Lung microvascular endothelial cell (primary cell): Measurements from ENCODE around the gene PIP5K1C. TPM values are rescaled to one million over a fixed set of nuclear protein-coding genes. Genes with fewer than 3 reads are reported as not detected.
"Not testable (repeated sequence)": the region's sequence is repeated elsewhere in the genome, so short reads cannot be mapped to it uniquely, and the experiment has no call there.

Source experiments
- DNase-seq, 2 donors: peaks; one replicate each; pipeline versions ENCODE4 v3.0.0 to v3.0.0-alpha.2; 2010; ENCODE audit warnings: low read depth in 2 of 2
- total RNA-seq: library from RNA; depleted of rRNA; stranded (reverse); fragments of >200 nt; gene quantifications from 2 replicates; pipeline ENCODE4 v1.2.1, GENCODE V29; 2014

PIP5K1C gene
- total RNA-seq, 1 donor from 2014 or later = 28.0 TPM

DNA sequence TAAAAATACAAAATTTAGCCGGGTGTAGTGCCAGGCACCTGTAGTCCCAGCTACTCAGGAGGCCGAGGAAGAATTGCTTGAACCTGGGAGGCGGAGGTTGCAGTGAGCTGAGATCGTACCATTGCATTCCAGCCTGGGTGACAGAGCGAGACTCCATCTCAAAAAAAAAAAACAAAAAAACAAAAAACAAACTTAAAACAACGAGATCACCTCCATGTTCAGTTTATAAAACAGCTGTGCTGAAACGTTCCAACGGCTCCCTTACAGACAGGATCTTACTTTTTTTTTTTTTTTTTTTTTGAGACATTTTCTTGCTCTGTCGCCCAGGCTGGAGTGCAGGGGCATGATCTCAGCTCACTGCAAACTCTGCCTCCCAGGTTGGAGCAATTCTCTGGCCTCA is 71.5 kb downstream of the PIP5K1C start:
- DNase-seq = not testable (repeated sequence)

DNA sequence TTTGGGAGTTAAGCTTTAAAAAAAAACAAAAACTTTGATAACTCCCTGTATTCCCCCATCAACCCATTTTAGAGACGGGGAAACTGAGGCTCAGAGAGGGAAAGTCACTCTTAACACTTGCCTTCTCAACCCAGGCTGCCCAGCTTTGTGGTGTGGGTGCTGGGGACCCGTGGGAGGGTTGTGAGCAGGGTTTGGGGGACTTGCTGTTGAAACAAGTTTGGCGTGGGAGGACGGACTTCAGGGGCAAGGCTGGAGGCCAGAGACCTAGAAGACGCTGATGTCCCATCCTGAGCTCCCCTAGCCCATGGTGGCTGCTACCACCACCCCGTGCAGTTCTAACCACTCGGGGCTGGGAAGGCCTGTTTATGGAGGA is 72.9 kb downstream of the PIP5K1C start:
- DNase-seq = no peak

DNA sequence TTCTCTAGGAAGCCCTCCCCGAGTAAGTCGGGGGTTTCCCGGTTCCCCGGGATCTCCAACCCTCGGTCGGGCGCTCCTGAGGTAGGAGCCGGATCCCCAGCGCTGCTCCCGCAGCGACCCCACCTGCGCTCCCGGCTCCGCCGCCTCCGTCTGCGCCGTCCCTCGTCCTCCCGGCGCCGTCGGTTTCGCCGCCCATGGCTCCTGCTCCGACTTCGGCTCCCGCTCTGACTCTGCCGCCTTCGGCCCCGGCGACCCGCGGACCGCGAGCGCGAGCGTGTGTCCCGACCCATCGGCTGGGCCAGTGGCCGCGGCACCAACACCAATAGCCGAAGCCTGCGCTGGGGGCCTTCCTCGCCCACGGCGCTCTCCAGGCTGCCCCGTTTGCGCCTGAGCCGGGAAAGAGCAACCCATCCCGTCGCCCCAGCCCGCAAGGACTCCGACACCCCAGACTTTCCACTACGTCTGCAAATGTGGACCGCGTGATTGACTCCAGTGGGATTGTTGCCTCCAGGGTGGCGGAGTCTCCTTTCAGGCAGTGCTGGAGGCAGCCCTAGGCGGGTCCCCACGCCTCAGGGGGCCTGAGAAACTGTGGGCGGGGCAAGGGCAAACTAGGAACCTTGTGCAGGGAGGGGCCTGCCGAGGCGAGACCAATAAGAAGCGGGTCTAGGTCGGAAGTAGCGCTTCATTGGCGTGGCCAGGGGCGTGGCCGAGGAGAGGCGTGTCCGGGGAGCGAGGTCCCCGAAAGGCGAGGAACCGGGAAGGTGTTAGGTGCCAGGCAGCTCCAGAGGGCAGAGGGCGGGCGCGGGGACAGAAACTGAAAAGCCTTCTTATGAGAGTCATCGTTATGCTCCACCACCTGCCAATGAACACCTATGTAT is 73.6 kb downstream of the PIP5K1C start, which contains the start of gene CACTIN:
TSS of gene CACTIN (minus strand) at position 318 of the 878 bp plus-strand sequence. CDS start at position 290, 28 bp downstream.
- peak; percentile 97 to 98 for DNase-seq

DNA sequence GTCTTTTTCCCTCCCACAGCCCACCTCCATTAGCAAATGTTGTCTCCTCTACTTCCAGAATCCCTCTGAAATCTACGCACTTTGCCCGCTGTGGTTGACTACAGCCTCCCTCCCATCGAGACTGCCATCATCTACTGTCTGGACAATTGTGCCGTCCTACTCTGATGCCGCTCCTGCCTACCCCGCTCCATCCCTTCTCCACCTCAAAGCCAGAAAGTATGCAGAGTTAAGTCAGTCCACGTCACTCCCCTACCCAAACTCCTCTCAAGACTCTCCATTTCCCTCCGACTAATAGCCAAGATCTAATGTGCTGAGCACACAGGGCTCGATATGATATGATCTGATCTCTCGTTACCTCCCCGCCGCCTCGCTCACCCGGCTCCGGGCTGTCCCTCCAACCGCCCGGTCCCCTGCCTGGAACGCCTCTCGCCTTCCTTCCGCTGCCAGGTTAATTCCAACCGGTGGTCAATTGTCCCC is 74.2 kb downstream of the PIP5K1C start:
- no peak for DNase-seq

DNA sequence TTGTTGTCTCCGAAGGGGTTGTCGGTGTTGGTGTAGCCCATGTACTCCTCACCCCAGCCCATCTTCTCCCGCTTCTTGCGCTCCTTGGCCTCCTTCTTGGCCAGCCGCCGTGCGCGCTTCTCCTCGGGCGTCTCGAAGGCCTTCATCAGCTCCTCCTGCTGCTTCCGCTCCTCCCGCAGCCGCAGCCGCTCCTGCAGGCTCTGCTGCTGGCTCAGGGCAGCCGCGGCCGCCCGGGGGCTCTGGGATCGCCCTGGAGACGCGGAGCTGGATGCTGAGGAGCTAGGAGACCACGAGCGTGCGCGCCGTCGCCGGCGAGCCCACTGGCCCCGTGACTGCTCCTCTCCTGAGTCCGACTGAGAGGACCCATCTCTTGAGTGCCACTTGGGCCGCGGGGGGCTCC is 76.6 kb downstream of the PIP5K1C start:
- no peak for DNase-seq

DNA sequence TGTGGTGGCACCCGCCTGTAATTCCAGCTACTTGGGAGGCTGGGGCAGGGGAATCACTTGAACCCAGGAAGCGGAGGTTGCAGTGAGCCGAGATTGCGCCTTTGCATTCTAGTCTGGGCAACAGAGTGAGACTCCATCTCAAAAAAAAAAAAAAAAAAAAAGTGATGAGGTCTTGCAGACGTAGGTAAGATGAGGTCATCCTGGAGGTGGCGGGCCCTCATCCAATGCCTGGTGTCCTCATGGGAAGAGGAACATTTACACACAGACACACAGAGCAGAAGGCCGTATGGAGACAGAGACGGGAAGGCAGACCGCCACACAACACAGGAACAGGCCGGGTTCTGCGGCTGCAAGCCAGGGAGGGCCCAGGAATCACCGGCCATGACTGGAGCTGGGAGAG is 78.0 kb downstream of the PIP5K1C start:
- no peak for DNase-seq

DNA sequence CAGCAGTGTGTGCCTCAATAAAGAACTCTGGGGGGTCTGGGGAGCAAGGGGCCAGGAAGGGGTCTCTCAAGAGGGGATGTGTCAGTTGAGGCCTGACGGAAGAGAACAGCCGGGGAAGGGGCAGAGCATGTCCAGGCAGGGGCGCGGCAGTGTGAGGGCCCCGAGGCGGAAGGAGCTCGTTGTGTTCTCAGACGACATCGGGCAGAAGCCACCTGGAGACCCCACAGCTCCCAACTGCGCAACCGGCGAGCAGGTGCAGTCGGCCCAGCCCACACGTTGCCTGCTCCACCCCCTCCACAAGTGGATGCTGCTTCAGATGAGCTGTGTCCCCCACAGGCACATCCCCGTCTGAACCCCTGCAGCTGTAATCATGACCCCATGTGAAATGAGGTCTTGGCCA is 78.6 kb downstream of the PIP5K1C start:
- DNase-seq = no peak

DNA sequence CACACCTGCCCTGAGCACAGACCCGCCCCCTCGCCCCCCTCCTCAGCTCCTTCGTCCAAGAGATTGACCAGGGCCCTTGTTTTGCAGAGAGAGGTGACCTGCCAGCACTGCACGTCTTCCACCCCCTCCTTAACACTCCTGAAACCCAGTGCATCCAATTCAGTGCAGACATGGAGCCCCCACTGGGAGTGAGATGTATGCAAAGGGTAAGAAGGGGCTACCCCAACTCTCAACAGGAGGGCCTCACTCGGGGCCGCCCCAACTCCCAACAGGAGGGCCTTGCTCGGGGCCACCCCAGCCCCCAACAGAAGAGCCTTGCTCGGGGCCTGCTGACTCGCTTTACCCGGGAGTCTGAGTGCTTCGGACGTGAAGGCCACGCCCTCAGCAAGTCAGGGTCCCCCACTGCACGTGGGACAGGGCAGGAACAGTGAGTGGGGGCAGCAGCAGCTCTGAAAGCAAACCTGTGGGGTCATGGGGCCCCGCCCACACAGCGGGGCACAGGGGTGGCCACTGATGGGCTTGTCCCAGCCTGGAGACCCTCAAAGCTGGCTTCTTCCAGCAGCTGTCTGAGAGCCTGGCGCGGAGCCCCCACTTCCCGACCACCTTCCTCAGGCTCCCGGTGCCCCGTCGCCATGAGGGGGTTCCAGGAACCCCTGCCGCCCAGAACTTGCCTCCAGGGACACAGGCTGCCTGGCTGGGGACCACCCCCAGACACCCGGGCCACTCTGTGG is 79.3 kb downstream of the PIP5K1C start:
- DNase-seq = no peak

DNA sequence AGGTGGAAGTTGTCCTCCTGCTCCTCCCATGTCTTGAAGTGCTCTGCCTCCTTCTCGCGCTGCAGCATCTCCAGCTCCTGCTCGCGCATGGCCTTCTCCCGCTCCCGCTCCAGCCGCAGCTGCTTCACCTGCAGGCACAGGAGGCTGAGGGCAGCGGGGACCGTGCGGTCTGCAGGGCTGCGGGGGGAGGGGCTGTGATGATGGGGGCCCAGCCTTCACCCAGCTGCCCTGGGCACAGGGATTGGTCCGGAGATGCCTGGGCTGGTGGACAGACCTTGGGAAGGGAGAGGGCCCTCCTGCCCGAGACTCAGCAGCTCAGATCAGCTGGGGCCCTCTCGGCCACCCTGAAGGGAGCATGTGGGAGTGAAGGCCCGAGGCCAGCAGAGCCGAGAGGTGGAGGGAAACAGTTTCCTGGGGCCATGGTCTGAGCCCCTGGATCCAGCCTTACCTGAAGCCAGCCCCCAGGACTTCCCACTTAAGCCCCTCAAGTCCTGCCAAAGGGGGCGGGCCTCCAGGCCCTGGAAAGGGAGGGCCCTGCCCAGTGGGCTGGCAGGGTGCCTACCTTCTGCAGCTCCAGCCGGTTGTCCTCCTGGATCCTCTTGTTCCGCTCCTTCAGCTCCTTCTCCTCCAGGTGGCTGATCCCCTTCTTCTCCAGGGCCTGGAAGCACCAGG is 80.0 kb downstream of the PIP5K1C start:
- no peak for DNase-seq

DNA sequence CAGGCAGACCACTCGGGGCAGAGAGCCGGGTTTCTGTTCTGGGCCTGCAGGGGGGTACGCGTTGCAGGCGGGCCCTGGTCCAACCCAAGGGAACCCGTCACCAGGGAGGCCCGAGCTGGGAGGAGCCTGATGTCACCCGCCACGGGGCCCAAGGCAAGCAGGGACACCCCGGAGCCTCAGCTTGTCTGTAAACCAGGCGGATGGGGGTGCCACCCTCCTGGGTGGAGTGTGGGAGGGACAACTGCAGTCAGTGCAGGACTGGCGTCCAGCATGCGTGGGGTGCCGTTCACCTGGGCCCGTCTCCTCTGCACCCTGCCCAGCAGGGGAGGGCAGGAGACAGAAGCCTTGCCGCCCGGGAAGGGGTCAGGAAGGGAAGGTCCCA is 80.6 kb downstream of the PIP5K1C start:
- DNase-seq = no peak

DNA sequence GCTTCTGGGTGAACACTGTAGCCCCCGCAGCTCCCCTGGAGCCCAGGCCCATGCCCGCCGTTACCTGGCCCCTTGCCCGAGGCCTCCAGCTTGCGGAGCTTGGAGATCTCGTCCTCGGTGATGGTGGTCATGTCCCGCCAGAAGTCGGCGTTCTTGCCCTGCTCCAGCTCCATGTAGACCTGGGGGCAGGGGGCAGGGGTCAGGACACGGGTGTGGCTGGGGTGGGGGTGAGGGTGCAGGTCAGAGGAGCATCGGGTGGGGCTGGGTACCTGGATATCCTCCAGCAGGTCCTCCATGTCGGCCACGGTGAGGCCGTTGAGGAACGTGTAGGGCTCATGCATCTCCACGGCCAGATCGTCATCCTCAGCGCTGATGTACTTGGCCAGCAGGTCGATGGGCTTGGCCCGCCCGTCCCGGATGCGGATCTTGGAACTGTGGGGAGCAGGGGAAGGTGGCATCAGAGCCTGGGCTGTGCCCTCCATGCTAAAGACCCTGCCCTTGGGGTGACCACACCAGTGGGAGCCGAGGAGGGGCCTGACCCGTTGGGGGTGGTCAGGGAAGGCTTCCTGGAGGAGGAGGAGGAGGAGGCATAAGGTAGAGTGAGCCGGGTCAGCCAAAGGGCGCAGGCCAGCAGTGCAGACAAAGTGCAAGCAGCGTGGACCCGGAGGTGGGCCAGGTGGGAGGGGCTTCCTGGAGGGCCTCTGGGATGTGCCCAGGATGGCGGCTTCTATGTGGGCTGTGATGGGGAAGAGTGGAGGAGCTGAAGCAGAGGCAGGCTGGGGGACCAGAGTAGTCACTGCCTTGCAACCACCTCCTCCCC is 81.2 kb downstream of the PIP5K1C start:
- DNase-seq = no peak

DNA sequence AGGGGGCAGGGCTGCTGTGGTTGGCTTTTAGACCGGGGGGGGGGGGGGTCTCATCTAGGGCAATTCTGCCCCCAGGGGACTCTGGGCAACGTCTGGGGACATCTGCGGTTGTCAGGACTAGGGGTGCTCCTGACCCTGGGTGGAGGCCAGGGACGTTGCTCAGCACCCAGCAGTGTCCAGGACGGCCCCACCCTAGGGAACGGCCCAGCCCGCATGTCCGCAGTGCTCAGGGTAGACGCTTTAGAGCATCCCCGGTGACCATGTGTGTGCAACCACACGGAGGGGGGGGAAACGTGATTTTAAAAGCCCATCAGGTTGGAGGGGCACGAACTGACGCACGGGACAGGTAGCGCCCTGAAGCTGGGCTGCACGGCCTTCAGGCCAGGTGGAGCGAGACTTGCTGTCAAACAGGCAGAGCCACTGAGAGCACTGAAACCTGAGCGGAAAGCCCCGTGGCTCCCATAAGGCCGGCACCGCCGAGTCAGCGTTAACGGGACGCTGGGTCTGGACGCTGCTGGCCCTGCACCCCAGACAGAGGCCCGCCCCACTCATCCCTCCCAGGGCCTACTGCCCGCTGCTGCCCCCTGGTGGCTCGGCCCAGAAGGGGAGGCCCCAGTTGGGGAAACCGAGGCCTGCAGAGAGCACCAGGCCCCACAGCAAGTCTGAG is 82.0 kb downstream of the PIP5K1C start:
- peak; percentile 58 to 77 for DNase-seq

DNA sequence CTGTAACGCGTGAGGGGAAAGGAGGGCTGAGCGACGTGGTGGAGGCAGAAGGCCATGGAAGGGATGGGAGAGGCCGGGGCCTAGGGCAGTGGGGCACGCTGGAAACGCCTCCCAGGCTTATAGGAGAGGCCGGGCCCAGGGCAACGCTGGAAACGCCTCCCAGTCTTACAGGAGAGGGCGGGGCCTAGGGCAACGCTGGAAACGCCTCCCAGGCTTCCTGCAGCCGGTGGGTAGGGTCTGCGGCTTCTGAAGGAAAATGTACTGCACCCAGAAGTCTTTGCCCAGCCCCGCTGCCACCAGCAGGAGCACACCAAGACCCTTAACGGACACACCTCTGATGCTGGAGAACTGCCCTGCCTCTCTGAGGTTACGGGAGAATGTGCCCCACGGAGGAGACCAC is 82.8 kb downstream of the PIP5K1C start:
- DNase-seq = no peak

DNA sequence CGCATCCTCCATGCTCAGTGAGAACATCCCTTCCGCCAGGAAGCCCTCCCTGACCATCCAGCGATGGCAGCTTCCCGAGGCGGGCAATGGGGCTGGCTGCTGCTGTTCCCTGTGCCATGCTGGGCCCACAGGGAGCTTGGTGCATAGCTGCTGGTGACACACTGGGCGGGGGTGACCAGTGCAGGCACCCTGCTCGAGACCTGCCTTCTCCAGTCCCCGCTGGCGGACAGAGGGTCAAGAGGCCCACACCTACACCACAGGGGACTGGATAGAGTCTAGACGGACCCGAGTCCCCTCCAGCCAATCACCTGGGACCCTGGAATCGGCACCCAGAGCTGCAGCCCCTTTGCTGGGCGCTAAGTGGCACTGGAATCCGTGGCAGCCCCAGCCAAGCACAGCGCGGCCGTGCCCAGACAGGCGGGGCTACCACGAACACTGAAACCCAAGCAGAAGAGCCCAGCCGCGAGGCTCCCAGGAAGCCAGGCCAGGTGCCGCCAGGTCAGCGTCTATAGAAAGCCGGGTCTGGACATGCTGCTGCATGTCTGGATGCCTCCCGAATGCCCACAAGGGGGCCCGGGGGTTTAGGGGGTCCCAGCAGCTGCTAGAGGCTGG is 84.6 kb downstream of the PIP5K1C start:
- DNase-seq = no peak

DNA sequence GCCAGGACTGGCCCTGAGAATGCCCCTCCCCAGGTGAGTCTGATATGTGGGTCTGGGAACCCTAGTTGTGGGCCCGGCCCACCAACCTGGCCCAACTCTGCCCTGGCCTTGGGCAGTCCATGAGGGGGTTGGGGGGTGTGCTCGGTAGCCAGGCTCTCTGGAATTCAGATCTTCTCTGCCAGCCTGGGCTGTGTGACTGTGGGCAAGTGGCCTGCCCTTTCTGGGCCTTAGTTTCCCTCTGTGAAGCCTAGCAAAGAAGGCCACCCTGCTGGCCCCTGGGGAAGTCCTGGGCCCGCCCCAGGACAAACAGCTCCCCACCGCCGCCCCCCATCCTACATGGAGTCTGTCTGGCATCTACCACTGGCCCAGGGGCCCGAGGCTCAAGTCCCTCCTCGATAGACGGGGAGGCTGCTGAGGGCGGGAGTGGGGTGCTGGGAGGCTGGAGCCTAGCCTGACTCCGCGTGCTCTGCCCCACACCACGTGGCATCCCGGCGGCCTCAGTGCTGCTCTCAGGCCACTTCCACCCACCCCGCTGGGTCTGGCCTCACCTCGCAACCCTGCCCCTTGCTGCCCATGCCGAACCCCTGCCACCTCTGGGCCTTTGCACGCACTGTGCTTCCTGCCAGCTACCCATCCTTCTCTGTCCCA is 85.3 kb downstream of the PIP5K1C start:
- no peak for DNase-seq

DNA sequence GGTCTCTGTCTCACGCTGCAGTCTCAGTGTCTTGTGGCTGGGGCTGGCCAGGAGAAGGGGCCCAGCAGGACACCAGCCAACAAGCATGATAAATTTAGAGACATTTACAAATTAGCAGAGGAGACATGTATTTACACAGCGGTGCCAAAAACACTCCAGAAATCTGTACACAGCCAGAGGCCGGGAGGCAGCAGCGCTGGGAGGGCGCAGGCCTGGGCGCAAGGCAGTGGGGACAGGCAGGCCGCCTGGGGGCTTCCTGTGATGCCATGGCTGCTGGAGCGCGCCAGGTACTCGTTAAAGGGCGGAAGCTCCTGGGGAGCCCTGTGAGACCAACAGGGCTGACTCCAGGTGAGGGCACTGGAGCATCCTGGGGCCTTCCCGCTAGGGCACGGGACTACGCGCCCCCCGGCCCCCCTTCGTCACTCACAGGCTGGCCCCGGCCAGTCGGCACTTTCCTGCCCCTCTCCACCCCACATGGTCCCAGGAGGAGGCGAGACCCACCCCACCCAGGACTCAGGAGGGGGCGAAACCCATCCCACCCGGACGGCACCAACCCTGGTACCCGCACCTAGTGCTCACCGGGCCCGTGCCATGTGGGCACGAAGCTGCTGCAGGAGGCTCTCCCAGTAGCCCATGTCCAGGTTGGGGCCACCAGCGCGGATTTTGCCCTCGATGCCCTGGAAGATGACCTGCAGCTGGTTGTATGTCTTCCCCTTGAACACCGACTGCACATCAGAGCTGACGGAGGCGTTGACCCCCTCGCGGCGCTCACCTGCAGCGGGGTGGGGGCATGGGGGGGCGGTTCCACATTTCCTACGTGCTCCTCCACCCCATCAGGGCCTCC is 86.2 kb downstream of the PIP5K1C start:
- no peak for DNase-seq

DNA sequence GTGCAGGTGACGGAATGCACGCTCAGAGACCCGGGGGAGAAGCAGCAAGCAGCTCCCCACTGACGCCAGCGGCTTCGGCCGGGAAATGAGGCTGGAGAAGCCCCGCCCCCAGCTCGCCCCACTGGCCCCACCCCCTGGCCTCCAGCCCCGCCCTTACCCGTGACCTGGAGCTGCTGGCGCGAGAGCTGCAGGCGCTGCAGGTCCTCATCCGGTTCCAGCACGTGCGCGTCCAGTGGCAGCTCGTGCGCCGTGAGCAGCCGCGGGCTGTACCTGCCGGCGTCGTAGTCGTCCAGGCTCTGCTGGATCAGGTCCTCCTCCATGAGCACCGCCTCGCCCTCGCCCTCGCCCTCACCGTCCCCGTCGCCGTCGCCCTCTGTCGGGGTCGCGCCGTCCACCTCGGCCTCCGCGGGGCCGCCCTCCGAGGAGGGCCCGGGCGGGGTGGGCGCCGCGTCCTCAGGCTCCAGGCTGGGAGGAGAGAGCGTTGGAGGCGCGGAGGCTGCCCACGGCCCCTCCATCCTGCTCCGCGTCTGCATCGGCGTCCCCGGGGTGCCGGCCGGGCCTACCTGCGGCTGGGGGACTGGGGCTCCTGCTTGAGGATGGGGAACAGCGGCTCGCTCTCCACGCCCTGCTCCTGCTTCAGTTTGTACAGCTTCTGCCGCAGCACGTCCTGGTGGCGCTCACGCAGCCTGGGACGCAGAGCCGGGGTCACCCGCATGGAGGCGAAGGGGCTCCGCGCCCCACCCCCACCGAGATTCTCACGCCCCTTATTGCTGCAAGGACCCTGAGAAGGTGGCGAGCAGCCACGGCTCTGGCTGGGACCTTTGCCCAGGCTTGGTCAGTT is 87.1 kb downstream of the PIP5K1C start:
- no peak for DNase-seq

DNA sequence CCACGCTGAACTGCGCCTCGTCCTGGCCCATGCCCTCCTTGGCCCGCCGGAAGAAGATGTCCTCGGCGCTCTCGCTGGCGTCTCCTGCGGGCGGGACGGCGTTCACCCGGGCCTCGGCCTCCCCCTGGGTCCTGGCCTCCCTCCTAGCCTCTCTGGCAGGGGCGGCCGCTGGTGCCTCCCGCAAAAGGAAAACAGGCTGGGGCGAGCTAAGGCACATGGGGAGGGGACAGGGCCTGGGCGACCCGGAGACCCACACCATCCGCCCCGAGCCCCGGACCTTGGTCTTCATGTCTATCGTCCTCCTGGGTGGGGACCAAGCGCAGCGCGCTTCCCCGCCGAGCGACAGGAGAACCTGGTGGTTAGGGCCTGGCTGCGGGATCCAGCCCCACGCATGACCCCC is 87.9 kb downstream of the PIP5K1C start:
- DNase-seq = no peak
